RWPE2 (cell line): Measurements from ENCODE around the gene DESI1.

Experiments
- ATAC-seq: fragments of 200-7000 bp; cut with Tn5 transposase; 3 replicates; pipeline ENCODE4 v1.9.1; 2021; ENCODE audit warnings: low read depth
- DNase-seq: peaks from one replicate; pipeline ENCODE4 v3.0.0-alpha.2; 2020; ENCODE audit warnings: low spot score
- H3K27ac ChIP-seq: fragments of 450-650 bp; 2 replicates; pipeline ENCODE4 v1.5.1; 2017; ENCODE audit warnings: mild to moderate bottlenecking; ENCODE audit not compliant: poor library complexity, severe bottlenecking
- H3K27me3 ChIP-seq: fragments of 250-450 bp; sonication (Bioruptor Pico); 2 replicates; pipeline ENCODE4 v1.5.1; 2021; ENCODE audit warnings: mild to moderate bottlenecking, moderate library complexity; ENCODE audit not compliant: insufficient read depth, poor library complexity, severe bottlenecking
- H3K36me3 ChIP-seq: fragments of 250-450 bp; sonication (Bioruptor Pico); 2 replicates; pipeline ENCODE4 v1.5.1; 2020; ENCODE audit warnings: low read depth, mild to moderate bottlenecking, moderate library complexity
- H3K4me1 ChIP-seq: fragments of 250-450 bp; sonication (Bioruptor Pico); 2 replicates; pipeline ENCODE4 v1.5.1; 2021; ENCODE audit warnings: mild to moderate bottlenecking, moderate library complexity; ENCODE audit not compliant: insufficient read depth, poor library complexity, severe bottlenecking
- H3K4me3 ChIP-seq: fragments of 250-450 bp; sonication (Bioruptor Pico); 2 replicates; pipeline ENCODE4 v1.5.1; 2021; ENCODE audit warnings: mild to moderate bottlenecking, moderate library complexity; ENCODE audit not compliant: severe bottlenecking
- H3K9me3 ChIP-seq: fragments of 250-450 bp; sonication (Bioruptor Pico); 2 replicates; pipeline ENCODE4 v1.5.1; 2021; ENCODE audit warnings: mild to moderate bottlenecking, moderate library complexity; ENCODE audit not compliant: severe bottlenecking
- CTCF ChIP-seq: fragments of 450-650 bp; IDR thresholded peaks from one replicate; pipeline ENCODE4 v1.5.1; 2017; ENCODE audit warnings: mild to moderate bottlenecking, moderate library complexity; ENCODE audit not compliant: poor library complexity, severe bottlenecking

The DESI1 gene

DNA sequence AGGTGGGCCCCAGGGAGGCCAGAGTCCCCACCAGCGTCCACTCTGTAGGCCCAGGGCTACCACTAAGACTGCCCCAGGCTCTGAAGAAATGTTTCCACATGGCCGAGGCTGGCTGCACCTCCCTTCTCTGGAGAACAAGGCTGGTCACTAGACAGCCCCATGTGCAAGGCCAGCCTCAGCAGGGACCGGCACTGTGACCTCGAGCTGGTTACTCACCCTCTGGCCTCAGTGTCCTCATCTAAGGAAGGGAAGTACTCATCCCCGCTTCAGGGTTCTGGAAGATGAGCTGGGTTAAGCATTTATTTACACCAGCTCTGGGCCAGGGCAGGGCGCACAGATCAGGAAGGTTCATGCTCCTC is 40.9 kb downstream of the DESI1 start:
- no peak overlapping the region for H3K27ac ChIP-seq
- no peak for ATAC-seq
- no peak for TF ChIP-seq CTCF

DNA sequence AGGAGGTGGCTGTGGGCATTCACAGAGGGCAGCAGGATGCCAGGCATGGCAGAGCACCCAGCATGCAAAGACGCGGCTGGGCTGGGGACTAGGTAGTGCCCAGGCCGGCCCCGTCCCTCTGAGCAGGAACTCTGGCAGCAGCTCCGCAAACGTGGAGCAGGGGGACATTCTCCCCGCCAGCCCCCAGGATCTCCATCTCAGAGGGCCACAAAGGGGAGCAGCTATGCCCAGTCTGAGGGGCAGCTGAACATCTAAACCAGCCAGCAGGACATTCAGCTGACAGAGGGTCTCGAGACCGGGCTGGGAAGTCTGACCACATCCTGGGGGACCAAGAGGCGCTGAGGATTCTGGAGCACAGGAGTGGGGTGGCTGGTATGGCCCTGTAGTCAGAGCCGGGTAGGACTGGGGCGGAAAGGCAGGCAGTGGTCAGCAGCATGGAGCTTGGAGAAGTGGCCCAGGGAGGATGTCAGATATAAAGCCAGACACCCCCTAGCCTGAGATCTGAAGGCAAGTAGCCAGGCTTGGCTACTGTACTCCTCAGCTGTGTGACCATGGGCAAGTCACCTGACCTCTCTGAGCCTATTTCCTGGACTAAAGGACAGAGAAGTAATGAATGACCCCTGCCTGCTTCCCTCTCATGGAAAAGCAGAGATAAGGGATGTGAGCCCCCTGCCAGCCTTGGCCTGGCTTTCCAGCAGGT is 41.4 kb downstream of the DESI1 start:
- DNase-seq: no peak
- H3K27ac ChIP-seq: no peak overlapping the region
- no peaks in the 10 kb centered on the region for H3K4me1 ChIP-seq
- no peak for ATAC-seq
- H3K36me3 ChIP-seq: peaks cover 7% of the 10 kb centered on the region; the same call in 1 of the 2 replicates
- H3K9me3 ChIP-seq: no peaks in the 10 kb centered on the region
- no peak for TF ChIP-seq CTCF
- no peaks in the 10 kb centered on the region for H3K27me3 ChIP-seq
- no peak overlapping the region for H3K4me3 ChIP-seq

More for the DNA sequence above, 40.9 kb downstream of the DESI1 start:
- H3K4me3 ChIP-seq: no peak overlapping the region
- H3K4me1 ChIP-seq: no peaks in the 10 kb centered on the region
- H3K27me3 ChIP-seq: no peaks in the 10 kb centered on the region
- H3K36me3 ChIP-seq: peaks cover 7% of the 10 kb centered on the region; the same call in 1 of the 2 replicates
- no peaks in the 10 kb centered on the region for H3K9me3 ChIP-seq
- DNase-seq: no peak

- Histone ChIP-seq H3K27me3 (no peaks in the 10 kb centered on the region), H3K9me3 (no peaks in the 10 kb centered on the region), H3K36me3 (peaks cover 7% of the 10 kb centered on the region; the same call in 1 of the 2 replicates), H3K4me3 (no peak overlapping the region), H3K27ac (no peak overlapping the region), H3K4me1 (no peaks in the 10 kb centered on the region)
- TF ChIP-seq CTCF: no peak
- DNase-seq: no peak
- ATAC-seq: no peak
These were observed 42.0 kb downstream of the DESI1 start for GRCh38 chr22:41578818-41579217.

DNA sequence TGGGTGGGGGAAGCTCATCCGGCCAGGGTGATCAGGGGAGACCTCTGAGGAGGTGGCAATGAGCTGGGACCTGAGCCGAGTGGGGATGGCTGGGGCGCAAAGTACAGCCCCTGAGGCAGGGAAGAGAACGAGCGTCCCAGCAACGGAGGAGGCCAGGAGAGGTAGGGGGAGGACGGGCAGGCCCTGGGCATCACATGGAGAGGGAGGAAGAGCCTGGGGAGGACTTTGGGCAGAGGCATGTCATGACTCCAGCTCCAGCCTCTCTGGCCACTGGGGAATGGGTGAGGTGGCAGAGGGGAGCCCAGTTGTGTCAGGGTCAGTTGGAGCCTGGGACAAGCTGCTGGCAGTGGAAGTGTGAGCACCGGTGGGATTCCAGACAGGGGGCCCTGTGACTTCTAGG is 42.7 kb downstream of the DESI1 start:
- DNase-seq (no peak), ATAC-seq (no peak)
- H3K4me3 ChIP-seq: no peak overlapping the region
- no peak overlapping the region for H3K27ac ChIP-seq
- H3K27me3 ChIP-seq: no peaks in the 10 kb centered on the region
- H3K36me3 ChIP-seq: peaks cover 7% of the 10 kb centered on the region; the same call in 1 of the 2 replicates
- no peaks in the 10 kb centered on the region for H3K9me3 ChIP-seq
- no peak for TF ChIP-seq CTCF
- no peaks in the 10 kb centered on the region for H3K4me1 ChIP-seq

GRCh38 chr22:41576877-41577276 is 44.0 kb downstream of the DESI1 start:
- H3K27me3 ChIP-seq: no peaks in the 10 kb centered on the region
- no peak overlapping the region for H3K4me3 ChIP-seq
- H3K9me3 ChIP-seq: no peaks in the 10 kb centered on the region
- no peak for DNase-seq
- no peaks in the 10 kb centered on the region for H3K4me1 ChIP-seq
- no peak overlapping the region for H3K27ac ChIP-seq
- ATAC-seq: peak; percentile 75
- peak; percentile 73 for TF ChIP-seq CTCF
- H3K36me3 ChIP-seq: peaks cover 7% of the 10 kb centered on the region; the same call in 1 of the 2 replicates
